ENCODE results near the gene DCAF7. TPM values are rescaled to one million over a fixed set of nuclear protein-coding genes. Genes with fewer than 3 reads are reported as not detected.

Gene DCAF7
- polyA plus RNA-seq, 1 donor, result 77.5 TPM

- H3K4me3 ChIP-seq (ENCODE audit: low read length), result no peak overlapping the region
- no peak for DNase-seq
- H3K27me3 ChIP-seq (ENCODE audit: control insufficient read depth, insufficient read depth, low read length), result no peaks in the 10 kb centered on the region
- no CpG with 5 or more reads among the region's 1 CpG for WGBS (ENCODE audit: insufficient coverage, low lambda C conversion rate)
- peaks cover 10% of the 10 kb centered on the region for H3K36me3 ChIP-seq (ENCODE audit: control insufficient read depth, insufficient read depth, low read length)
- no peak overlapping the region for H3K27ac ChIP-seq (ENCODE audit: low read length)
- H3K9me3 ChIP-seq (ENCODE audit: control insufficient read depth, low read depth, low read length), result no peaks in the 10 kb centered on the region
- no peaks in the 10 kb centered on the region for H3K4me1 ChIP-seq (ENCODE audit: control insufficient read depth, insufficient read depth, low read length)
Measured at GRCh38 chr17:63629627-63630026, 79.3 kb downstream of the DCAF7 start.

- Histone ChIP-seq H3K4me3 (ENCODE audit: low read length) (no peak overlapping the region), H3K27me3 (ENCODE audit: control insufficient read depth, insufficient read depth, low read length) (no peaks in the 10 kb centered on the region), H3K9me3 (ENCODE audit: control insufficient read depth, low read depth, low read length) (no peaks in the 10 kb centered on the region), H3K4me1 (ENCODE audit: control insufficient read depth, insufficient read depth, low read length) (no peaks in the 10 kb centered on the region), H3K27ac (ENCODE audit: low read length) (no peak overlapping the region), H3K36me3 (ENCODE audit: control insufficient read depth, insufficient read depth, low read length) (peaks cover 14% of the 10 kb centered on the region)
- DNase-seq, result no peak
- no CpG with 5 or more reads among the region's 3 CpGs for WGBS (ENCODE audit: insufficient coverage, low lambda C conversion rate)
Measured at GRCh38 chr17:63631062-63631461, 80.8 kb downstream of the DCAF7 start.

- Histone ChIP-seq H3K36me3 (ENCODE audit: control insufficient read depth, insufficient read depth, low read length) (peaks cover 20% of the 10 kb centered on the region), H3K9me3 (ENCODE audit: control insufficient read depth, low read depth, low read length) (no peaks in the 10 kb centered on the region), H3K27ac (ENCODE audit: low read length) (no peak overlapping the region), H3K4me1 (ENCODE audit: control insufficient read depth, insufficient read depth, low read length) (no peaks in the 10 kb centered on the region), H3K4me3 (ENCODE audit: low read length) (no peak overlapping the region), H3K27me3 (ENCODE audit: control insufficient read depth, insufficient read depth, low read length) (no peaks in the 10 kb centered on the region)
- no CpG with 5 or more reads among the region's 1 CpG for WGBS (ENCODE audit: insufficient coverage, low lambda C conversion rate)
- no peak for DNase-seq
Measured at GRCh38 chr17:63631626-63632025, 81.3 kb downstream of the DCAF7 start.

- Histone ChIP-seq H3K27me3 (ENCODE audit: control insufficient read depth, insufficient read depth, low read length) (no peaks in the 10 kb centered on the region), H3K36me3 (ENCODE audit: control insufficient read depth, insufficient read depth, low read length) (peaks cover 29% of the 10 kb centered on the region), H3K4me1 (ENCODE audit: control insufficient read depth, insufficient read depth, low read length) (no peaks in the 10 kb centered on the region), H3K27ac (ENCODE audit: low read length) (no peak overlapping the region), H3K9me3 (ENCODE audit: control insufficient read depth, low read depth, low read length) (no peaks in the 10 kb centered on the region), H3K4me3 (ENCODE audit: low read length) (no peak overlapping the region)
- no peak for DNase-seq
Measured at GRCh38 chr17:63633742-63634141, 83.5 kb downstream of the DCAF7 start.

GRCh38 chr17:63634163-63634562 lies 83.9 kb downstream of the DCAF7 start:
- no peak overlapping the region for H3K4me3 ChIP-seq (ENCODE audit: low read length)
- no peaks in the 10 kb centered on the region for H3K4me1 ChIP-seq (ENCODE audit: control insufficient read depth, insufficient read depth, low read length)
- no peaks in the 10 kb centered on the region for H3K9me3 ChIP-seq (ENCODE audit: control insufficient read depth, low read depth, low read length)
- no peak overlapping the region for H3K27ac ChIP-seq (ENCODE audit: low read length)
- 60% methylated on average over 1 of the region's 4 CpGs for WGBS (ENCODE audit: insufficient coverage, low lambda C conversion rate)
- DNase-seq, result no peak
- peaks cover 29% of the 10 kb centered on the region for H3K36me3 ChIP-seq (ENCODE audit: control insufficient read depth, insufficient read depth, low read length)
- no peaks in the 10 kb centered on the region for H3K27me3 ChIP-seq (ENCODE audit: control insufficient read depth, insufficient read depth, low read length)

- H3K36me3 ChIP-seq (ENCODE audit: control insufficient read depth, insufficient read depth, low read length), result peaks cover 29% of the 10 kb centered on the region
- no peaks in the 10 kb centered on the region for H3K4me1 ChIP-seq (ENCODE audit: control insufficient read depth, insufficient read depth, low read length)
- WGBS (ENCODE audit: insufficient coverage, low lambda C conversion rate), result no CpG with 5 or more reads among the region's 1 CpG
- DNase-seq, result no peak
- H3K27me3 ChIP-seq (ENCODE audit: control insufficient read depth, insufficient read depth, low read length), result no peaks in the 10 kb centered on the region
- H3K27ac ChIP-seq (ENCODE audit: low read length), result no peak overlapping the region
- no peaks in the 10 kb centered on the region for H3K9me3 ChIP-seq (ENCODE audit: control insufficient read depth, low read depth, low read length)
- no peak overlapping the region for H3K4me3 ChIP-seq (ENCODE audit: low read length)
Measured at GRCh38 chr17:63634816-63635215, 84.5 kb downstream of the DCAF7 start.

- Histone ChIP-seq H3K4me1 (ENCODE audit: control insufficient read depth, insufficient read depth, low read length) (no peaks in the 10 kb centered on the region), H3K27ac (ENCODE audit: low read length) (no peak overlapping the region), H3K4me3 (ENCODE audit: low read length) (no peak overlapping the region), H3K27me3 (ENCODE audit: control insufficient read depth, insufficient read depth, low read length) (no peaks in the 10 kb centered on the region), H3K36me3 (ENCODE audit: control insufficient read depth, insufficient read depth, low read length) (peaks cover 29% of the 10 kb centered on the region), H3K9me3 (ENCODE audit: control insufficient read depth, low read depth, low read length) (no peaks in the 10 kb centered on the region)
- DNase-seq, result no peak
- WGBS (ENCODE audit: insufficient coverage, low lambda C conversion rate), result 80% methylated on average over 1 of the region's 2 CpGs
Measured at GRCh38 chr17:63635290-63635689, 85.0 kb downstream of the DCAF7 start.

GRCh38 chr17:63635787-63636186 lies 85.5 kb downstream of the DCAF7 start:
- H3K27me3 ChIP-seq (ENCODE audit: control insufficient read depth, insufficient read depth, low read length), result no peaks in the 10 kb centered on the region
- peaks cover 29% of the 10 kb centered on the region for H3K36me3 ChIP-seq (ENCODE audit: control insufficient read depth, insufficient read depth, low read length)
- H3K4me1 ChIP-seq (ENCODE audit: control insufficient read depth, insufficient read depth, low read length), result no peaks in the 10 kb centered on the region
- H3K9me3 ChIP-seq (ENCODE audit: control insufficient read depth, low read depth, low read length), result no peaks in the 10 kb centered on the region
- H3K4me3 ChIP-seq (ENCODE audit: low read length), result no peak overlapping the region
- H3K27ac ChIP-seq (ENCODE audit: low read length), result no peak overlapping the region
- DNase-seq, result no peak
- WGBS (ENCODE audit: insufficient coverage, low lambda C conversion rate), result no CpG with 5 or more reads among the region's 2 CpGs

GRCh38 chr17:63639125-63639524 lies 88.8 kb downstream of the DCAF7 start:
- no peaks in the 10 kb centered on the region for H3K4me1 ChIP-seq (ENCODE audit: control insufficient read depth, insufficient read depth, low read length)
- H3K4me3 ChIP-seq (ENCODE audit: low read length), result no peak overlapping the region
- no CpG with 5 or more reads among the region's 1 CpG for WGBS (ENCODE audit: insufficient coverage, low lambda C conversion rate)
- H3K36me3 ChIP-seq (ENCODE audit: control insufficient read depth, insufficient read depth, low read length), result peaks cover 21% of the 10 kb centered on the region
- H3K9me3 ChIP-seq (ENCODE audit: control insufficient read depth, low read depth, low read length), result no peaks in the 10 kb centered on the region
- no peak for DNase-seq
- no peaks in the 10 kb centered on the region for H3K27me3 ChIP-seq (ENCODE audit: control insufficient read depth, insufficient read depth, low read length)
- H3K27ac ChIP-seq (ENCODE audit: low read length), result no peak overlapping the region

- Histone ChIP-seq H3K4me1 (ENCODE audit: control insufficient read depth, insufficient read depth, low read length) (no peaks in the 10 kb centered on the region), H3K4me3 (ENCODE audit: low read length) (no peak overlapping the region), H3K27ac (ENCODE audit: low read length) (no peak overlapping the region), H3K27me3 (ENCODE audit: control insufficient read depth, insufficient read depth, low read length) (no peaks in the 10 kb centered on the region), H3K9me3 (ENCODE audit: control insufficient read depth, low read depth, low read length) (no peaks in the 10 kb centered on the region), H3K36me3 (ENCODE audit: control insufficient read depth, insufficient read depth, low read length) (peaks cover 19% of the 10 kb centered on the region)
- no peak for DNase-seq
- WGBS (ENCODE audit: insufficient coverage, low lambda C conversion rate), result 80% methylated on average over 1 of the region's 4 CpGs
Measured at GRCh38 chr17:63640038-63640437, 89.8 kb downstream of the DCAF7 start.

GRCh38 chr17:63641692-63642448 lies 91.6 kb downstream of the DCAF7 start:
- no peak overlapping the region for H3K4me3 ChIP-seq (ENCODE audit: low read length)
- peaks cover 16% of the 10 kb centered on the region for H3K36me3 ChIP-seq (ENCODE audit: control insufficient read depth, insufficient read depth, low read length)
- 100% methylated on average over 1 of the region's 4 CpGs for WGBS (ENCODE audit: insufficient coverage, low lambda C conversion rate)
- H3K9me3 ChIP-seq (ENCODE audit: control insufficient read depth, low read depth, low read length), result no peaks in the 10 kb centered on the region
- no peak for DNase-seq
- no peaks in the 10 kb centered on the region for H3K27me3 ChIP-seq (ENCODE audit: control insufficient read depth, insufficient read depth, low read length)
- no peak overlapping the region for H3K27ac ChIP-seq (ENCODE audit: low read length)
- H3K4me1 ChIP-seq (ENCODE audit: control insufficient read depth, insufficient read depth, low read length), result no peaks in the 10 kb centered on the region
